Peyer's patch (tissue), 4 donors: ENCODE data around the gene DESI2.

ENCODE experiments used
- CTCF ChIP-seq, 6 experiments: fragments of 450-650 bp in 4 of 6; fragments of 200-600 bp in 2 of 6; sonication (generic) in 1 of 6; IDR thresholded peaks; one replicate each; pipeline ENCODE4 v1.5.1; 2017 to 2019; ENCODE audit warnings: antibody characterized with exemption in 6 of 6, mild to moderate bottlenecking in 3 of 6, moderate library complexity in 1 of 6
- POLR2A ChIP-seq, 2 donors: fragments of 450-650 bp; IDR thresholded peaks; one replicate each; pipeline ENCODE4 v1.5.1; 2017; ENCODE audit warnings: antibody characterized with exemption in 2 of 2, mild to moderate bottlenecking in 2 of 2, moderate library complexity in 2 of 2

GRCh38 chr1:244731651-244732050 is 78.7 kb downstream of the DESI2 start:
- TF ChIP-seq CTCF (IDR thresholded peaks at IDR 0.05) (no peak), POLR2A (IDR thresholded peaks at IDR 0.05) (no peak)
